ENCODE data around the gene ZBTB47. TPM values are rescaled to one million over a fixed set of nuclear protein-coding genes. Genes with fewer than 3 reads are reported as not detected.

ZBTB47 gene
- polyA plus RNA-seq, 1 donor from 2014 or later = 4.8 TPM

GRCh38 chr3:42667096-42667522 lies 13.6 kb downstream of the ZBTB47 start:
- Histone ChIP-seq H3K4me2 (ENCODE audit: low read length) (no peak overlapping the region), H2AFZ (ENCODE audit: low read depth, low read length) (no peak overlapping the region), H3K9ac (ENCODE audit: low read length) (no peak overlapping the region), H3K36me3 (ENCODE audit: insufficient read depth, low read length) (no peaks in the 10 kb centered on the region), H3F3A (ENCODE audit: insufficient read depth, low read length, poor library complexity, severe bottlenecking) (no peaks in the 10 kb centered on the region), H3K79me2 (replicated peaks; ENCODE audit: insufficient read depth, low read length) (no peaks in the 10 kb centered on the region), H3K9me3 (ENCODE audit: low read length) (no peaks in the 10 kb centered on the region), H3K4me3 (ENCODE audit: low read length) (no peak overlapping the region), H3K27me3 (ENCODE audit: insufficient read depth, low read depth, low read length) (no peaks in the 10 kb centered on the region), H4K20me1 (ENCODE audit: insufficient read depth) (no peaks in the 10 kb centered on the region), H3K9me2 (ENCODE audit: insufficient read depth, low read length) (no peaks in the 10 kb centered on the region), H3K27ac (ENCODE audit: low read length) (no peak overlapping the region)
- TF ChIP-seq REST (IDR thresholded peaks at IDR 0.05; ENCODE audit: borderline replicate concordance) = no peak
- TF ChIP-seq SMC3 (conservative IDR thresholded peaks at IDR 0.05; ENCODE audit: poor library complexity) = no peak
- no peak for TF ChIP-seq RAD21 (conservative IDR thresholded peaks at IDR 0.05)
- no peak for TF ChIP-seq EZH2 (IDR thresholded peaks at IDR 0.05; ENCODE audit: borderline replicate concordance, insufficient read depth, low read length, poor library complexity, severe bottlenecking)
- TF ChIP-seq CTCF (IDR thresholded peaks at IDR 0.05; ENCODE audit: poor library complexity, severe bottlenecking) = no peak
- no peak for TF ChIP-seq POLR2AphosphoS5 (IDR thresholded peaks at IDR 0.05)
- TF ChIP-seq MXI1 (conservative IDR thresholded peaks at IDR 0.05; ENCODE audit: poor library complexity, severe bottlenecking) = no peak
- no peak for TF ChIP-seq EP300 (conservative IDR thresholded peaks at IDR 0.05; ENCODE audit: poor library complexity, severe bottlenecking)

GRCh38 chr3:42667523-42668412 lies 14.3 kb downstream of the ZBTB47 start:
- Histone ChIP-seq H3K36me3 (ENCODE audit: insufficient read depth, low read length) (no peaks in the 10 kb centered on the region), H3K9ac (ENCODE audit: low read length) (no peak overlapping the region), H3K9me3 (ENCODE audit: low read length) (no peaks in the 10 kb centered on the region), H3K79me2 (replicated peaks; ENCODE audit: insufficient read depth, low read length) (no peaks in the 10 kb centered on the region), H2AFZ (ENCODE audit: low read depth, low read length) (no peak overlapping the region), H3K4me3 (ENCODE audit: low read length) (no peak overlapping the region), H3K27ac (ENCODE audit: low read length) (no peak overlapping the region), H3K4me2 (ENCODE audit: low read length) (no peak overlapping the region), H4K20me1 (ENCODE audit: insufficient read depth) (no peaks in the 10 kb centered on the region), H3K27me3 (ENCODE audit: insufficient read depth, low read depth, low read length) (no peaks in the 10 kb centered on the region), H3K9me2 (ENCODE audit: insufficient read depth, low read length) (no peaks in the 10 kb centered on the region), H3F3A (ENCODE audit: insufficient read depth, low read length, poor library complexity, severe bottlenecking) (no peaks in the 10 kb centered on the region)
- TF ChIP-seq SMC3 (conservative IDR thresholded peaks at IDR 0.05; ENCODE audit: poor library complexity) (no peak), EZH2 (IDR thresholded peaks at IDR 0.05; ENCODE audit: borderline replicate concordance, insufficient read depth, low read length, poor library complexity, severe bottlenecking) (no peak), EP300 (conservative IDR thresholded peaks at IDR 0.05; ENCODE audit: poor library complexity, severe bottlenecking) (no peak)
